Coronary artery (tissue), 2 donors: ENCODE results near the gene CHD5.
"Not testable (repeated sequence)": the region's sequence is repeated elsewhere in the genome, so short reads cannot be mapped to it uniquely, and the experiment has no call there.

ENCODE experiments used
- DNase-seq: peaks from one replicate; pipeline ENCODE4 v3.0.0-alpha.2; 2017; ENCODE audit warnings: low spot score
- H3K27ac ChIP-seq, 2 donors: fragments of 200-600 bp; sonication (generic); one replicate each; pipeline ENCODE4 v1.5.1; 2016 to 2019
- H3K4me3 ChIP-seq: fragments of 200-600 bp; sonication (generic); 2 replicates; pipeline ENCODE4 v1.5.1; 2016; ENCODE audit warnings: mild to moderate bottlenecking, moderate library complexity
- CTCF ChIP-seq: fragments of 200-600 bp; sonication (generic); IDR thresholded peaks from one replicate; pipeline ENCODE4 v1.5.1; 2019; ENCODE audit warnings: antibody characterized with exemption

The CHD5 gene

GRCh38 chr1:6068932-6069331, 111.2 kb downstream of the CHD5 start:
- DNase-seq: no peak
- H3K4me3 ChIP-seq: no peak overlapping the region
- H3K27ac ChIP-seq: no peak overlapping the region
- no peak for TF ChIP-seq CTCF

GRCh38 chr1:6068073-6068472, 112.0 kb downstream of the CHD5 start:
- no peak for TF ChIP-seq CTCF
- no peak overlapping the region for H3K4me3 ChIP-seq
- no peak for DNase-seq

GRCh38 chr1:6066680-6067079, 113.4 kb downstream of the CHD5 start:
- H3K27ac ChIP-seq: no peak overlapping the region
- no peak for DNase-seq
- no peak for TF ChIP-seq CTCF
- no peak overlapping the region for H3K4me3 ChIP-seq

More at GRCh38 chr1:6068073-6068472, 112.0 kb downstream of the CHD5 start:
- H3K27ac ChIP-seq: no peak overlapping the region

- DNase-seq: no peak
- no peak for TF ChIP-seq CTCF
Measured at GRCh38 chr1:6065093-6065858, 114.8 kb downstream of the CHD5 start.

GRCh38 chr1:6063532-6064053, 116.5 kb downstream of the CHD5 start:
- not testable (repeated sequence) for DNase-seq, H3K4me3 ChIP-seq, H3K27ac ChIP-seq

More at GRCh38 chr1:6065093-6065858, 114.8 kb downstream of the CHD5 start:
- H3K27ac ChIP-seq: no peak overlapping the region
- H3K4me3 ChIP-seq: no peak overlapping the region

GRCh38 chr1:6062670-6063069, 117.5 kb downstream of the CHD5 start:
- no peak overlapping the region for H3K4me3 ChIP-seq

GRCh38 chr1:6059866-6060265, 120.3 kb downstream of the CHD5 start:
- TF ChIP-seq CTCF: no peak
- DNase-seq: no peak

More at GRCh38 chr1:6062670-6063069, 117.5 kb downstream of the CHD5 start:
- no peak overlapping the region for H3K27ac ChIP-seq
- TF ChIP-seq CTCF: no peak
- no peak for DNase-seq

More at GRCh38 chr1:6059866-6060265, 120.3 kb downstream of the CHD5 start:
- Histone ChIP-seq H3K4me3 (no peak overlapping the region), H3K27ac (no peak overlapping the region)
